ENCODE measurements around the gene ADGRG3. TPM values are rescaled to one million over a fixed set of nuclear protein-coding genes. Genes with fewer than 3 reads are reported as not detected.
A peak's percentile ranks its signal among the peaks of the same experiment; 100 is the strongest.

The ADGRG3 gene
- total and polyA plus RNA-seq, 2 donors (not counting 1 experiment from before 2014, with no cell fraction given): not detected

GRCh38 chr16:57648581-57649442, 19.3 kb upstream of the ADGRG3 start:
- no peak overlapping the region for H2AFZ ChIP-seq (ENCODE audit: insufficient read depth, low read depth, low read length, poor library complexity, severe bottlenecking)
- H3K9me3 Mint-ChIP-seq (ENCODE audit: insufficient read depth): no peaks in the 10 kb centered on the region
- H3K4me3 Mint-ChIP-seq: no peak overlapping the region
- peaks cover 32% of the 10 kb centered on the region for H3K4me1 Mint-ChIP-seq
- H3K27me3 ChIP-seq (replicated peaks in 1 of 4; ENCODE audit: control extremely low read depth in 1 of 4, control insufficient read depth in 3 of 4, insufficient read depth in 4 of 4, low read length in 3 of 4): peaks cover 0 to 3% (median 0%) of the 10 kb centered on the region in 4 experiments
- intact Hi-C loops (cut with micrococcal nuclease): loop anchor here (1.0 to 5.0 kb wide), 4 partner anchors 57 to 349 kb away; partner anchors contain the start of gene KATNB1
- peak; percentile 99 for TF ChIP-seq CTCF (IDR thresholded peaks at IDR 0.05)
- no peak for TF ChIP-seq EZH2 (IDR thresholded peaks at IDR 0.05; ENCODE audit: borderline replicate concordance, insufficient read depth, low read depth, low read length, poor library complexity, severe bottlenecking)
- H4K20me1 ChIP-seq (ENCODE audit: control insufficient read depth, insufficient read depth, low read length, poor library complexity, severe bottlenecking): no peaks in the 10 kb centered on the region
- POLR2A ChIA-PET: no interaction called here
- no peaks in the 10 kb centered on the region for H3K79me2 ChIP-seq (ENCODE audit: control insufficient read depth, insufficient read depth, low read length)
- H3K9me3 ChIP-seq (ENCODE audit: control extremely low read depth in 1 of 3, control insufficient read depth in 2 of 3, insufficient read depth in 1 of 3, low read length in 2 of 3): peaks cover 0 to 16% (median 0%) of the 10 kb centered on the region in 3 donors
- CTCF ChIA-PET: interaction anchor here (0.7 to 4.5 kb wide), 19 partner anchors 9 to 348 kb away, joined by 3 to 30 read pairs (median 6); partner anchors contain the start of gene KATNB1
- H3K4me2 ChIP-seq (replicated peaks; ENCODE audit: low read depth, low read length, poor library complexity, severe bottlenecking): peak overlapping the region; percentile 31
- ATAC-seq (ENCODE audit: low read depth) (peak; percentile 82), DNase-seq (peak; percentile 83)
- peak overlapping the region; percentile 36 to 61 for H3K27ac ChIP-seq (ENCODE audit: low read length in 2 of 2)
- no peaks in the 10 kb centered on the region for H3K36me3 ChIP-seq (replicated peaks in 1 of 2; ENCODE audit: control extremely low read depth in 1 of 2, control insufficient read depth in 1 of 2, extremely low read depth in 1 of 2, insufficient read depth in 2 of 2, low read length in 1 of 2)
- H3K27ac Mint-ChIP-seq: peak overlapping the region; percentile 53
- H3K27me3 Mint-ChIP-seq: no peaks in the 10 kb centered on the region
- H3K9ac ChIP-seq (ENCODE audit: low read length): no peak overlapping the region
- peaks cover 23 to 27% of the 10 kb centered on the region in 2 donors for H3K4me1 ChIP-seq (ENCODE audit: control insufficient read depth in 2 of 2, insufficient read depth in 2 of 2, low read length in 2 of 2)
- WGBS (ENCODE audit: insufficient coverage): 47% methylated on average over 14 of the region's 18 CpGs
- no peak overlapping the region for H3K4me3 ChIP-seq (ENCODE audit: control extremely low read depth in 1 of 5, extremely low read depth in 1 of 5, insufficient read depth in 1 of 5, low read depth in 2 of 5, low read length in 4 of 5)

DNA sequence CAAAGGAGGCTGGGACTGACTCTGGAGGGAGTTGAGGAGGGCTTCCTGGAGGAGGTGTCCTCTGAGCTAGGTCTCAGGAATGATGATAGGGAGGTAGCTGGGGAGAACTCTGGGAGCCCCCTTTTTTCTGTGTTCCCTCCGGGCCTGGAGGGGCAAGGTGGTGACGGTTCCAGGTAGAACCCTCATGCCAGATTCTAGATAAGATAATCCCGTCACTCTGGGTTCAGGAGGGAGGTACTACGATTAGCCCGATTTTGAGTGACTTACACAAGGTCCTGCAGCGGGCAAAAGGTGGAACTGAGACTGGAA, 18.7 kb upstream of the ADGRG3 start:
- Histone ChIP-seq H3K4me2 (replicated peaks; ENCODE audit: low read depth, low read length, poor library complexity, severe bottlenecking) (no peak overlapping the region), H3K9ac (ENCODE audit: low read length) (no peak overlapping the region), H3K27ac (ENCODE audit: low read length in 2 of 2) (no peak overlapping the region), H3K27me3 (replicated peaks in 1 of 4; ENCODE audit: control extremely low read depth in 1 of 4, control insufficient read depth in 3 of 4, insufficient read depth in 4 of 4, low read length in 3 of 4) (no peaks in the 10 kb centered on the region), H4K20me1 (ENCODE audit: control insufficient read depth, insufficient read depth, low read length, poor library complexity, severe bottlenecking) (no peaks in the 10 kb centered on the region), H3K79me2 (ENCODE audit: control insufficient read depth, insufficient read depth, low read length) (no peaks in the 10 kb centered on the region), H3K4me3 (ENCODE audit: control extremely low read depth in 1 of 5, extremely low read depth in 1 of 5, insufficient read depth in 1 of 5, low read depth in 2 of 5, low read length in 4 of 5) (no peak overlapping the region), H3K36me3 (replicated peaks in 1 of 2; ENCODE audit: control extremely low read depth in 1 of 2, control insufficient read depth in 1 of 2, extremely low read depth in 1 of 2, insufficient read depth in 2 of 2, low read length in 1 of 2) (no peaks in the 10 kb centered on the region), H3K4me1 (ENCODE audit: control insufficient read depth in 2 of 2, insufficient read depth in 2 of 2, low read length in 2 of 2) (peaks cover 19 to 21% of the 10 kb centered on the region in 2 donors), H3K9me3 (ENCODE audit: control extremely low read depth in 1 of 3, control insufficient read depth in 2 of 3, insufficient read depth in 1 of 3, low read length in 2 of 3) (peaks cover 0 to 13% (median 0%) of the 10 kb centered on the region in 3 donors), H2AFZ (ENCODE audit: insufficient read depth, low read depth, low read length, poor library complexity, severe bottlenecking) (no peak overlapping the region)
- Mint-ChIP-seq H3K27ac (no peak overlapping the region), H3K4me1 (peaks cover 32% of the 10 kb centered on the region), H3K9me3 (ENCODE audit: insufficient read depth) (no peaks in the 10 kb centered on the region), H3K4me3 (no peak overlapping the region), H3K27me3 (no peaks in the 10 kb centered on the region)
- no peak for TF ChIP-seq CTCF (IDR thresholded peaks at IDR 0.05)
- no peak for TF ChIP-seq EZH2 (IDR thresholded peaks at IDR 0.05; ENCODE audit: borderline replicate concordance, insufficient read depth, low read depth, low read length, poor library complexity, severe bottlenecking)
- intact Hi-C loops (cut with micrococcal nuclease): loop anchor here (1.0 to 5.0 kb wide), 4 partner anchors 57 to 349 kb away; partner anchors contain the start of gene KATNB1
- POLR2A ChIA-PET: no interaction called here
- WGBS (ENCODE audit: insufficient coverage): 88% methylated on average over 6 of the region's 6 CpGs
- ATAC-seq (ENCODE audit: low read depth): no peak
- DNase-seq: no peak
- CTCF ChIA-PET: interaction anchor here (0.7 to 4.5 kb wide), 16 partner anchors 10 to 349 kb away, joined by 3 to 30 read pairs (median 6); no protein-coding TSS in a partner anchor
